SIG-M5 treated with dmso at 0.1 percent for 504 hours (cell line): ENCODE measurements around the gene MYG1.

Experiments used
- DNase-seq: peaks from one replicate; lab custom pipeline; 2025; ENCODE audit not compliant: unreplicated experiment; lab: John Stamatoyannopoulos, UW

MYG1 gene, protein sequence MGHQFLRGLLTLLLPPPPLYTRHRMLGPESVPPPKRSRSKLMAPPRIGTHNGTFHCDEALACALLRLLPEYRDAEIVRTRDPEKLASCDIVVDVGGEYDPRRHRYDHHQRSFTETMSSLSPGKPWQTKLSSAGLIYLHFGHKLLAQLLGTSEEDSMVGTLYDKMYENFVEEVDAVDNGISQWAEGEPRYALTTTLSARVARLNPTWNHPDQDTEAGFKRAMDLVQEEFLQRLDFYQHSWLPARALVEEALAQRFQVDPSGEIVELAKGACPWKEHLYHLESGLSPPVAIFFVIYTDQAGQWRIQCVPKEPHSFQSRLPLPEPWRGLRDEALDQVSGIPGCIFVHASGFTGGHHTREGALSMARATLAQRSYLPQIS

DNA sequence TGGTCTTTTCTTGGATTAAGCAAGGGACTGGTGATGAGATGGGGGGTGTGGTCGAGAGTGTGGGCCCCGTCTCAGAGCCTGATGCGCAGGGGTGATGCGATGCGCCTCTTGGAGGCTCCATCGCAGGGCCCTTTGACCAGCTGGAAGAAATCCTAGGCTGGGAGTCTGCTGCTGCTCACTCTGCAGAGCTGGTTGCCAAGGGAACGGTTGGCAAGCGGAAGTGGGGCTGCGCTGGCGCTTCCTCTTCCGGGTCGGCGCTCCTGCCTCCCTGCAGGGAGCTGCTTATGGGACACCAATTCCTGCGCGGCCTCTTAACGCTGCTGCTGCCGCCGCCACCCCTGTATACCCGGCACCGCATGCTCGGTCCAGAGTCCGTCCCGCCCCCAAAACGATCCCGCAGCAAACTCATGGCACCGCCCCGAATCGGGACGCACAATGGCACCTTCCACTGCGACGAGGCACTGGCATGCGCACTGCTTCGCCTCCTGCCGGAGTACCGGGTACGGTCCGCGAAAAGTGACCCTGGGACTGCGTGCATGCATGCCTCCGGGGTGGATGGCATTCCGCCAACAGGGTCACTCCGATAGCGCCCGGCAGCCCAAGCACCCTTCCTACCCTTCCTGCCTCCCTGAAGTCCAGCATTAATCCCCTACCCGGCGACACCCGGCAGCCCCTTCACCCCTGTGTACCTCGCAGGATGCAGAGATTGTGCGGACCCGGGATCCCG, at the start of gene MYG1:
MYG1 (plus strand) TSS at position 242 of the 727 bp plus-strand sequence; CDS start at position 285, 43 bp downstream.
- DNase-seq: peak; percentile 93

- DNase-seq: peak; percentile 52
These were observed 47.8 kb upstream of the MYG1 start for GRCh38 chr12:53251477-53252348.

DNA sequence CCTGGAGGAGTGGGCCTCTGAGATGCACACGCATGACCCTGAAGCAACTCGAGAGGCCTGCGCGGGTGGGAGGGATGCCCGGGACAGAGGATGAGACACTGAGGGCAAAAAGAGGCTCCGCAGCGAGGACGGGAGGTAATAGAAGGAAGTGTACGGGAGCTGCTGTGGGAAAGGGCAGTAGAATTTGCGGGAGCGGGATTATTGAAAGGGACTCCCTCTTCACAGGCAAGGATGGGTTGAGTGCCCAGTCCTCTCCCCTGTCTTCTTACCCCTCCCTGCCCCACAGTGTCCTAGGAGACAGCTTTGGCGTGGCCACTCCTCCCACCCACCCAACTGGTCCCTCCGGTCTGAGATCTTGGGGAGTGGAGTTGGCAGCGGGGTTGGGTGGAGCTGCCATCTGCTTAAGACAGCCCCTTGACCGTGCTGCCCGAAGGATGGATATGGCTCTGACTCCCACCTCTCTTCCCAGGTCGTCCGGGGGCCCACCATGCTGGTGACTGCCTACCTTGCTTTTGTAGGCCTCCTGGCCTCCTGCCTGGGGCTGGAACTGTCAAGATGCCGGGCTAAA, 47.1 kb upstream of the MYG1 start:
- peak; percentile 45 for DNase-seq

GRCh38 chr12:53253298-53253697, 46.2 kb upstream of the MYG1 start:
- no peak for DNase-seq

DNA sequence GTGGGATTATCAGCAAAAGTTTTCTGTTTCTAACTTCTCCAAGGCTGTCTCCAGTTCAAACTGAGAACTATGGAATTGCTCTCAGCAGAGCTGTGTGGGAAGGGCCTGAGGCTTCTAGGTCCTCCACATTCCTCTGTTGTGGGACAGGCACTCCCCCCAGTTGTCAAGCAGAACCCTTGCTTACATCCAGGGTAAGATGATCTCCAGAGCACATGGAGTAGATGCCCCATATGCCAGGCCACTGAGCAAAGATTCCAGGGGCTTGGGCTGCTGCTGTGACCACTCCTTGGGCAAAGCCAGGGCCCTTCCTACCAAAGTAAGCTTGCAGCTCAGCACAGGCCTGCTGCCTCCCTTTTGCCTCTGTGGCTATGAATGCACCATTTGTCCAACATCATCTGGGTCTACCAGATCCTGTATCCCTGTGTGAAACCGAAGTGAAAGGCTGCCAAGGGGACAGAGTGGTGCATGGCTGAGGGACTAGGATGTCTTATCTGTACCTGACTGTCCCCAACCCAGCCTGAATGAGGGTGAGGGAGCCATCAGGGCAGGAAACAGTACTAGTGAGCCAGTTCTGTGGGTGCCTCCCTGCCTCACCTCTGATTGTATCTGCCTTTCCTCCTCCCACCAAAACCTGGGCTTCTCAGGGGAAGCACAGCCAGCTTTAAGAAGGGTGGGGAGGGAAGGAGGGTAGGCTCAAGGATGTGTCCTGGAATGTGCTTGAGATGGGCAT, 44.5 kb upstream of the MYG1 start:
- no peak for DNase-seq

DNA sequence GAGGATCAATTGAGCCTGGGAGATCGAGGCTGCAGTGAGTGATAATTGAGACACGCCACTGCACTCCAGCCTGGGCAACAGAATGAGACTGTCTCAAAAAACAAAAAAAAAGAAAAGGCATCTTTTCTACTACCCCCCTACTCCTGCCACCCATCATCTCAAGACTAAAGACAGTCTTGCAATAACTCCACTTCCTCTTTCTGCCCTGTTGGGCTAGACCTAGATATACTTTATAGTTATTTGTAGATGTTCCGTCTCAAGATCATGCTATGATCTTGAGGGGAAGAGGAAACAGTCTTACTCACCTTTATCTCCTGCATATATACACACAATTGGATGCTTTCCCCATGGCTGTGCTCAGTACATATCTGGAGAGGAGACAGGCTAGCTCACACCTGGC, 43.5 kb upstream of the MYG1 start:
- DNase-seq: peak; percentile 97

GRCh38 chr12:53258541-53259539, 40.7 kb upstream of the MYG1 start:
- DNase-seq: no peak

- no peak for DNase-seq
These were observed 39.6 kb upstream of the MYG1 start for GRCh38 chr12:53259891-53260290.

DNA sequence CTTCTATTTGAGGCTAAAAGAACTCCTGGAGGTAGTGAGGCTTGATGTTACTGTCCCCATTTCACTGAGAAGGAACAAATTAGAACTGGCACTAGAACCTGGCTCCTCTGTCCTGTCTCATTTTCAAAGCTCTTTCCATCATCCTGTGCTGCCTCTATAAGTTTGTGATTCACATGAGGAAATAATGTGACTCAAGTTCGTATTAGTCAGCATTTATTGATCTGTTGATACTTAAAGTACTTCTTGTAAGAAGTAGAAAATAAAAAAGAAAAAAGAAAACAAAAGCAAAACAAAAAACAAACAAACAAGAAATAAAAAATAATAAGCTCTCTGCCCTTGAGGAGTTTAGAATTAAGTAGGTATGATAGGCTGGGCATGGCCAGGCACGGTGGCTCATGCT, 33.7 kb upstream of the MYG1 start:
- DNase-seq: no peak

- peak; percentile 67 for DNase-seq
These were observed 32.0 kb upstream of the MYG1 start for GRCh38 chr12:53267306-53267998.

GRCh38 chr12:53267999-53268629, 31.4 kb upstream of the MYG1 start, which contains the start of gene ESPL1:
Gene ESPL1, plus strand, starts transcription at chr12:53268299. Its CDS starts 468 bp downstream, at chr12:53268767.
- DNase-seq: peak; percentile 82

- no peak for DNase-seq
These were observed 30.6 kb upstream of the MYG1 start for GRCh38 chr12:53268630-53269562.

DNA sequence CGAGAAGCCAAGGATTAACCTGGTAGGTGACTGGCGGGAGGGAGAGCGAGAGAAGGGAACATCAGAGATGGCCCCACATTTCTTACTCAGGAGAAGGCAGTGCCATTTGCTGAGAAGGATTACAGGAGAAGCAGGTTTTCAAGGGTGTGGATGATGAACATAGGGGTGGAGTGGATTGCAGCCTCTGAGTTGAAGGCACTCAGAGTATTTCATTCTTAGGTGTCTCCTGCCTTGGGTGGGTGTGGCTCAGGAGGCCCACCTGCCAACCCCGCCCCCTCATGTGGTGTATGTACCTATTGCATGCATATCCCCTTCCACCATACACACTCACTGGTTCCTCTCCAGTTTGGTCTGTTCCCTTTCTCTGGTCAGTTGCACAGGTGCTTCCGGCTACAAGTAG, 25.1 kb upstream of the MYG1 start:
- DNase-seq: no peak

- DNase-seq: no peak
These were observed 23.0 kb upstream of the MYG1 start for GRCh38 chr12:53276511-53276910.

GRCh38 chr12:53277981-53278380, 21.5 kb upstream of the MYG1 start:
- DNase-seq: no peak

GRCh38 chr12:53279283-53279869, 20.1 kb upstream of the MYG1 start:
- no peak for DNase-seq
